ENCODE data around the gene SLC22A23. TPM values are rescaled to one million over a fixed set of nuclear protein-coding genes. Genes with fewer than 3 reads are reported as not detected.

Gene SLC22A23
- total RNA-seq, 1 donor from 2014 or later = 18.7 TPM

DNA sequence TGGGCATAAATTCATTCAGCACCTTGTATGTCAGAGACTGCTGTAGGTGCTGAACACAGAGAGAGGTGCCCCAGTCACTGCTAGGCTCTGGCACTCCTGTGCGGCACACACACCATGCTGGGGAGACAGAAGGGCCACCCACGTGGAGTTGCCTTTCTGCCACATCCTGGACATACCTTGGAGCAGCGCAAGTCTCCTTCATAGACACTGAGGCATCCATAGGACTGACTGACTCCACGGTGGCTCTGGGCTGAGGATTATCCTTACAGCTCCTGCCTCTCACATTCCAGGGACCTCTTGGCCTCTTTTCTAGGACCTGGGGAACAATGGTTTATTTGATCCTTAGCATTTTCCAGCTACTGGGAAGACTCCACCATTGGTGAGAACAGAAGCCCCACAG lies 26.0 kb upstream of the SLC22A23 start:
- DNase-seq (ENCODE audit: low read depth) (no peak), FAIRE-seq (no peak)
- Histone ChIP-seq H3K36me3 (ENCODE audit: control insufficient read depth, insufficient read depth, low read length) (no peaks in the 10 kb centered on the region), H3K27me3 (ENCODE audit: control insufficient read depth, insufficient read depth, low read length) (peaks cover 2% of the 10 kb centered on the region), H3K4me3 (ENCODE audit: low read depth, low read length) (no peak overlapping the region)
- TF ChIP-seq, protein P1, sequence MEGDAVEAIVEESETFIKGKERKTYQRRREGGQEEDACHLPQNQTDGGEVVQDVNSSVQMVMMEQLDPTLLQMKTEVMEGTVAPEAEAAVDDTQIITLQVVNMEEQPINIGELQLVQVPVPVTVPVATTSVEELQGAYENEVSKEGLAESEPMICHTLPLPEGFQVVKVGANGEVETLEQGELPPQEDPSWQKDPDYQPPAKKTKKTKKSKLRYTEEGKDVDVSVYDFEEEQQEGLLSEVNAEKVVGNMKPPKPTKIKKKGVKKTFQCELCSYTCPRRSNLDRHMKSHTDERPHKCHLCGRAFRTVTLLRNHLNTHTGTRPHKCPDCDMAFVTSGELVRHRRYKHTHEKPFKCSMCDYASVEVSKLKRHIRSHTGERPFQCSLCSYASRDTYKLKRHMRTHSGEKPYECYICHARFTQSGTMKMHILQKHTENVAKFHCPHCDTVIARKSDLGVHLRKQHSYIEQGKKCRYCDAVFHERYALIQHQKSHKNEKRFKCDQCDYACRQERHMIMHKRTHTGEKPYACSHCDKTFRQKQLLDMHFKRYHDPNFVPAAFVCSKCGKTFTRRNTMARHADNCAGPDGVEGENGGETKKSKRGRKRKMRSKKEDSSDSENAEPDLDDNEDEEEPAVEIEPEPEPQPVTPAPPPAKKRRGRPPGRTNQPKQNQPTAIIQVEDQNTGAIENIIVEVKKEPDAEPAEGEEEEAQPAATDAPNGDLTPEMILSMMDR (IDR thresholded peaks at IDR 0.05; ENCODE audit: insufficient read depth, low read length, severe bottlenecking) = no peak

DNA sequence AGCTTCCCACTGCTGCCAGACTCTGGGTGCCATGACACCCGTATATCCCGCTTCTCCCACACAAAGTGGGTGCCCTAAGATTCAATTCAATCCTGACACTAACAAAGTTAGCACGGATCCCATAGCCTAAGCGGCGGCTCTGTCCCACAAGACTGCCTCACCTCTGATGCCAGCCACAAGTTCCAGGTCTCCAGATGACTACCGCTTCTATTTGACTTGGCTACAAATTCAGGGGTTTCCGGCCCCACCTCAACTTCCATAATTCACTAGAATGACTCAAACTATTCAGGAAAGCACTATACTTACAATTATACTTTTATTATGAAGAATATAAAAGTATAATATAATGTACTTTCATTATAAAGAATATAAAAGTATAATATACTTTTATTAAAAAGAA lies 24.8 kb upstream of the SLC22A23 start:
- no peak overlapping the region for H3K4me3 ChIP-seq (ENCODE audit: low read depth, low read length)
- TF ChIP-seq, protein P1 (IDR thresholded peaks at IDR 0.05; ENCODE audit: insufficient read depth, low read length, severe bottlenecking) = no peak
- DNase-seq (ENCODE audit: low read depth) (no peak), FAIRE-seq (no peak)
- H3K36me3 ChIP-seq (ENCODE audit: control insufficient read depth, insufficient read depth, low read length) = no peaks in the 10 kb centered on the region
- no peaks in the 10 kb centered on the region for H3K27me3 ChIP-seq (ENCODE audit: control insufficient read depth, insufficient read depth, low read length)

DNA sequence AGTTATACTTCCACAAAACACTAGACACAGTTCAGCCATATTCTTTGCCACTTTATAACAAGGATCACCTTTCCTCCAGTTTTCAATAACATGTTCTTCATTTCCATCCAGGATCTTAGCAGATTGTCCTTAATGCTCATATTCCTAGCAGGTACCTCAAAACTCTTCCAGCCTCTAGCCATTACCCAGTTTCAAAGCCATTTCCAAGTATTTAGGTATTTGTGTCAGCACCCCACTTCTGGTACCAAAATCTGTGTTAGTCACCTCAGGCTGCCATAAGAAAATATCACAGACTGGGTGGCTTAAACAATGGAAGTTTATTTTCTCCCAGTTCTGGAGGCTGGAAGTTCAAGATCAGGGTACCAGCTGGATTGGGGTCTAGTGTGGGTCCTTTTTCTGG lies 23.2 kb upstream of the SLC22A23 start:
- H3K27me3 ChIP-seq (ENCODE audit: control insufficient read depth, insufficient read depth, low read length) = no peaks in the 10 kb centered on the region
- TF ChIP-seq, protein P1 (IDR thresholded peaks at IDR 0.05; ENCODE audit: insufficient read depth, low read length, severe bottlenecking) = no peak
- no peak overlapping the region for H3K4me3 ChIP-seq (ENCODE audit: low read depth, low read length)
- FAIRE-seq (no peak), DNase-seq (ENCODE audit: low read depth) (no peak)
- no peaks in the 10 kb centered on the region for H3K36me3 ChIP-seq (ENCODE audit: control insufficient read depth, insufficient read depth, low read length)

DNA sequence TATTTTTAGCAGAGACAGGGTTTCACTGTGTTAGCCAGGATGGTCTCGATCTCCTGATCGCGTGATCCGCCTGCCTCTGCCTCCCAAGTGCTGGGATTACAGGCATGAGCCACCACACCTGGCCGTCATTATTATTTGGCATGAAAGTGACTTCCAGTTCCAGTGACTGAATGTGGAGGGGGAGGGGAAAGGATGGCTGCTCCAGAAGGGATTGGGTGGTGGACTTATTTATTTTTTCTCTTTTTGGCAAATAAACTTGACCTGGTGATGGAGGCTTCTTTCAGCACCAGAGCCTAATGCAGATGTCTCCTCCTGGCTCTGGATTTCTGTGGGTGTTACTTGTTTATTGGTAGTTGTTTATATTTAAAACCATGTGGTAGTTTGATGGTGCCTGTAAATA lies 16.9 kb upstream of the SLC22A23 start:
- Histone ChIP-seq H3K4me3 (ENCODE audit: low read depth, low read length) (no peak overlapping the region), H3K27me3 (ENCODE audit: control insufficient read depth, insufficient read depth, low read length) (no peaks in the 10 kb centered on the region), H3K36me3 (ENCODE audit: control insufficient read depth, insufficient read depth, low read length) (no peaks in the 10 kb centered on the region)
- FAIRE-seq = no peak
- DNase-seq (ENCODE audit: low read depth) = no peak
- TF ChIP-seq, protein P1 (IDR thresholded peaks at IDR 0.05; ENCODE audit: insufficient read depth, low read length, severe bottlenecking) = no peak

DNA sequence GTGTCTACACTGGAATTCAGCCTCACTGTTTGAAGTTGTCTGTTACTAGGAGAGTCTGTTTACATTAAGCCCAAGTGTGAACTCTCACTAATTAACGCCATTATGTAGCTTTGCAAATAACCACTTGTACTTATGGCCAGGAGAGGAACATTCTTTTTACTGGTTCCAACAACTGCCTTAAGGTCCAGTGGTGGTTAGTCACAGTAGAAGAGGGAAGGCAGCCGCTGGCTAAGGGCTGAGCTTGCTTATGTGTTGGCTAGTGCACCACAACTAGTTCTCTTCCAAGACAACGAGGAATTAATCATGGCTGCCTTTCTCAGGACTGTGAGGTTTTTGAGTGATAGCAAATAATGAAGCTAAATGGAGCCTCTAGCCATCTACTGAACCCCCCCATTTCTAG lies 14.9 kb upstream of the SLC22A23 start:
- H3K36me3 ChIP-seq (ENCODE audit: control insufficient read depth, insufficient read depth, low read length) = no peaks in the 10 kb centered on the region
- H3K27me3 ChIP-seq (ENCODE audit: control insufficient read depth, insufficient read depth, low read length) = no peaks in the 10 kb centered on the region
- DNase-seq (ENCODE audit: low read depth) = peak; percentile 54
- FAIRE-seq = no peak
- TF ChIP-seq, protein P1 (IDR thresholded peaks at IDR 0.05; ENCODE audit: insufficient read depth, low read length, severe bottlenecking) = no peak
- H3K4me3 ChIP-seq (ENCODE audit: low read depth, low read length) = no peak overlapping the region

DNA sequence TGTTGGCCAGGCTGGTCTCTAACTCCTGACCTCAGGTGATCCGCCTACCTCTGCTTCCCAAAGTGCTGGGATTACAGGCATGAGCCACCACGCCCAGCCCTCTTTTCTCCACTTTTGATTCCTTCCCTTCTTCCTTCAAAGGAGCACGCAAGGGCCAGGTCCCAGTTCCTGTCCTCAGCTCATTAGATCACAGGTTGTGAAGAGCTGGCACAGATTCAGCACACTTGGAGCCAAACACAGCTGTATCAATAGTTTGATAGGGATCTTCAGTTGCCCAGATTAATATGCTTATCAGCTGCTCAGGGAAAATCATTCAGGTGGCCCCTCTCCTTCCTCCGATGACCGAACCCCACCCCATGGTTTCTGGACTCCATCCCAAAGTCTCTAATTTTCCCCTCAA lies 14.4 kb upstream of the SLC22A23 start:
- H3K27me3 ChIP-seq (ENCODE audit: control insufficient read depth, insufficient read depth, low read length) = no peaks in the 10 kb centered on the region
- H3K36me3 ChIP-seq (ENCODE audit: control insufficient read depth, insufficient read depth, low read length) = no peaks in the 10 kb centered on the region
- no peak overlapping the region for H3K4me3 ChIP-seq (ENCODE audit: low read depth, low read length)
- FAIRE-seq = no peak
- TF ChIP-seq, protein P1 (IDR thresholded peaks at IDR 0.05; ENCODE audit: insufficient read depth, low read length, severe bottlenecking) = no peak
- DNase-seq (ENCODE audit: low read depth) = no peak

Data from bronchial epithelial cell (primary cell).